ENCODE measurements around the gene SEMA4A. TPM values are rescaled to one million over a fixed set of nuclear protein-coding genes. Genes with fewer than 3 reads are reported as not detected.

SEMA4A gene
- total RNA-seq, 2 donors from 2014 or later = 10.5 to 36.2 TPM

- DNase-seq (ENCODE audit: low spot score in 2 of 2) (no peak), ATAC-seq (no peak)
- Mint-ChIP-seq H3K27ac (peak overlapping the region in 1 of 2 donors; percentile 86), H3K9me3 (no peaks in the 10 kb centered on the region), H3K36me3 (no peaks in the 10 kb centered on the region)
Measured at GRCh38 chr1:156145650-156146019, 7.8 kb upstream of the SEMA4A start.

- Mint-ChIP-seq H3K9me3 (no peaks in the 10 kb centered on the region), H3K36me3 (no peaks in the 10 kb centered on the region), H3K27ac (peak overlapping the region; percentile 86 to 95)
- DNase-seq (ENCODE audit: low spot score in 2 of 2) (peak in 1 of 2 donors; percentile 50), ATAC-seq (peak; percentile 63 to 80)
Measured at GRCh38 chr1:156146020-156146768, 7.2 kb upstream of the SEMA4A start.

GRCh38 chr1:156146769-156147405 lies 6.5 kb upstream of the SEMA4A start:
- peak overlapping the region; percentile 86 to 95 for H3K27ac Mint-ChIP-seq
- H3K36me3 Mint-ChIP-seq = no peaks in the 10 kb centered on the region
- ATAC-seq = peak in 1 of 2 donors; percentile 5
- no peak for DNase-seq (ENCODE audit: low spot score in 2 of 2)
- H3K9me3 Mint-ChIP-seq = no peaks in the 10 kb centered on the region

GRCh38 chr1:156148216-156148615 lies 5.2 kb upstream of the SEMA4A start:
- Mint-ChIP-seq H3K9me3 (no peaks in the 10 kb centered on the region), H3K36me3 (no peaks in the 10 kb centered on the region), H3K27ac (peak overlapping the region; percentile 82 to 86)
- DNase-seq (ENCODE audit: low spot score in 2 of 2) (no peak), ATAC-seq (peak in 1 of 2 donors; percentile 17)

- Mint-ChIP-seq H3K36me3 (no peaks in the 10 kb centered on the region), H3K9me3 (no peaks in the 10 kb centered on the region), H3K27ac (peak overlapping the region; percentile 36 to 86)
- no peak for DNase-seq (ENCODE audit: low spot score in 2 of 2)
- ATAC-seq = peak in 1 of 2 donors; percentile 15
Measured at GRCh38 chr1:156149374-156150332, 3.7 kb upstream of the SEMA4A start.

GRCh38 chr1:156150333-156151011 lies 2.9 kb upstream of the SEMA4A start:
- Mint-ChIP-seq H3K9me3 (no peaks in the 10 kb centered on the region), H3K27ac (peak overlapping the region in 1 of 2 donors; percentile 86), H3K36me3 (no peaks in the 10 kb centered on the region)
- DNase-seq (ENCODE audit: low spot score in 2 of 2) (no peak), ATAC-seq (peak in 1 of 2 donors; percentile 65)

- Mint-ChIP-seq H3K36me3 (no peaks in the 10 kb centered on the region), H3K9me3 (no peaks in the 10 kb centered on the region), H3K27ac (peak overlapping the region in 1 of 2 donors; percentile 50)
- no peak for DNase-seq (ENCODE audit: low spot score in 2 of 2)
- ATAC-seq = peak in 1 of 2 donors; percentile 6
Measured at GRCh38 chr1:156151093-156151688, 2.2 kb upstream of the SEMA4A start.

GRCh38 chr1:156152628-156153027 lies 757 bp upstream of the SEMA4A start:
- ATAC-seq (no peak), DNase-seq (ENCODE audit: low spot score in 2 of 2) (no peak)
- H3K9me3 Mint-ChIP-seq = no peaks in the 10 kb centered on the region
- no peaks in the 10 kb centered on the region for H3K36me3 Mint-ChIP-seq
- H3K27ac Mint-ChIP-seq = peak overlapping the region in 1 of 2 donors; percentile 72

- peak; percentile 78 to 80 for ATAC-seq
Measured at GRCh38 chr1:156154317-156154749, 948 bp downstream of the SEMA4A start.

GRCh38 chr1:156155756-156156510 lies 2.5 kb downstream of the SEMA4A start:
- ATAC-seq = no peak
- DNase-seq (ENCODE audit: low spot score in 2 of 2) = no peak
- Mint-ChIP-seq H3K36me3 (peaks cover 0 to 6% of the 10 kb centered on the region in 2 donors), H3K27ac (peak overlapping the region; percentile 7 to 12), H3K9me3 (no peaks in the 10 kb centered on the region)

More at GRCh38 chr1:156154317-156154749, 948 bp downstream of the SEMA4A start:
- Mint-ChIP-seq H3K27ac (peak overlapping the region in 1 of 2 donors; percentile 83), H3K9me3 (no peaks in the 10 kb centered on the region), H3K36me3 (no peaks in the 10 kb centered on the region)
- no peak for DNase-seq (ENCODE audit: low spot score in 2 of 2)

- Mint-ChIP-seq H3K36me3 (peaks cover 6% of the 10 kb centered on the region in 2 donors), H3K9me3 (no peaks in the 10 kb centered on the region), H3K27ac (no peak overlapping the region)
- ATAC-seq (no peak), DNase-seq (ENCODE audit: low spot score in 2 of 2) (no peak)
Measured at GRCh38 chr1:156157506-156157905, 4.1 kb downstream of the SEMA4A start.

GRCh38 chr1:156157966-156158365 lies 4.6 kb downstream of the SEMA4A start:
- ATAC-seq (no peak), DNase-seq (ENCODE audit: low spot score in 2 of 2) (no peak)
- H3K27ac Mint-ChIP-seq = no peak overlapping the region
- H3K36me3 Mint-ChIP-seq = peaks cover 6% of the 10 kb centered on the region in 2 donors
- H3K9me3 Mint-ChIP-seq = no peaks in the 10 kb centered on the region

- peaks cover 0 to 3% of the 10 kb centered on the region in 2 donors for H3K9me3 Mint-ChIP-seq
- H3K36me3 Mint-ChIP-seq = peaks cover 10 to 16% of the 10 kb centered on the region in 2 donors
- ATAC-seq (no peak), DNase-seq (ENCODE audit: low spot score in 2 of 2) (no peak)
- H3K27ac Mint-ChIP-seq = peak overlapping the region; percentile 86 to 90
Measured at GRCh38 chr1:156160000-156160742, 6.8 kb downstream of the SEMA4A start.

GRCh38 chr1:156160743-156161171 lies 7.4 kb downstream of the SEMA4A start:
- DNase-seq (ENCODE audit: low spot score in 2 of 2) (peak in 1 of 2 donors; percentile 50), ATAC-seq (peak; percentile 57 to 83)
- H3K36me3 Mint-ChIP-seq = peaks cover 15 to 22% of the 10 kb centered on the region in 2 donors
- peak overlapping the region; percentile 60 to 86 for H3K27ac Mint-ChIP-seq
- H3K9me3 Mint-ChIP-seq = peaks cover 0 to 7% of the 10 kb centered on the region in 2 donors

Data from activated naive CD4-positive, alpha-beta T cell treated with anti-CD3 and anti-CD28 coated beads, Interleukin-2, amount 50 U/mL, for 72 hours (primary cell).